HG02884 (cell line): Measurements from ENCODE around the gene CTNNA3.

ENCODE experiments used
- ATAC-seq: cut with Tn5 transposase; IDR thresholded peaks from one replicate; pipeline ENCODE4 v1.9.1; 2021; ENCODE audit warnings: mild to moderate bottlenecking, moderate library complexity; ENCODE audit not compliant: unreplicated experiment

Gene CTNNA3

DNA sequence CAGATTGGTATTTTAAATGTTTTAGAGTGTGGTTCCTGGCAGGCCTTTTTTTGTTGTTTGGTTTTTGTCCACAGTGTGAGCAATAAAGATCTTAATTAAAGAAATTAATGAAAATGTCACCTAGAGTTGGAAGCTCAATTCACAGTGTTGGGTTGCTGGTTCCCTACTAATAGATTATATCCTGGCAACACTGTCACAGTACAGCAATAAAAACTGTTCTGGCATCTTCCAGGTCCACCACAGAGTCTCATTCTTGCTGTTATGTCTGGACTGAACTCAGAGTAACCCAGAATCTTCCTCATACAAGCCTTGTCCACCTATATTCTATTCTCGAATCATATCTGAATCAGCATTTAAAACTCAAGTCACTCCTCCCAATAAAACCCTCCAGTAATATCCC, 982.6 kb downstream of the CTNNA3 start:
- no peak for ATAC-seq

DNA sequence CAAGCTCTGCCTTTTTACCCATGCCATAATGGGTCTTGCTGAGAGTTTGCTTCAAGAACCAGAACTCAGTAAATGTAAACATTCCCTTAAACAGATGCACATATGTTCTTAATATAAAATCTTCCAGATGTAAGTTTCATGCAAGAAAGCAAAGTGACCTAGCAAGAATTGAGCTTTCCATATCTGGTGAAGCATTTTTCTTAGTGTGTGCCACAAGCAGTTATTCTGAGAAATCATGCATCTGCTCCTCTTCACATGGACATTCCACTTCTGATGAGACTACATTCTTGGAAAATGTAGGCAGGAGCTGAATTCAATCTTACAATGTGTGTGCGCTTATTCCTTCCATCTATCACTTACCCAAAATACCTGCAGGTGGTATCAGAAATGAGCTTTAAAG, 997.9 kb downstream of the CTNNA3 start:
- ATAC-seq: no peak

DNA sequence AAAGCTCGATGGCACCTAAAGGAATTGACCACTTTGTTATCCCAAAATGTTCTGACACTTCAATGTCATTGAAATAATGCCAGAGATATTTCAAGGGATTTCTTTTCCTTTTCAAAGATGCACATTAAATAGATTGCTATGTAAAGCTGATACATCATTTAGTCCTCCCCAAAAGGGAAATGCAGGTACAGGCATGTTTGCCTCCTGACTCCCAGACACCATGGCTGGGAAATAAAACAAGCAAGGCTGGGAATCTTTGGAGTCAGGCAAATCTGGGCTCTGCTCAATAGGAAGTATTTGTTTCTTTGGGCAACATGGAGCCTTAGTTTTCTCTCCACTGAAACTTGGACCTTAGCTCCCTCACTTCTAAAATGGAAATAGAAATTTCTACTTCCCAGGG, 1000.9 kb downstream of the CTNNA3 start:
- no peak for ATAC-seq

DNA sequence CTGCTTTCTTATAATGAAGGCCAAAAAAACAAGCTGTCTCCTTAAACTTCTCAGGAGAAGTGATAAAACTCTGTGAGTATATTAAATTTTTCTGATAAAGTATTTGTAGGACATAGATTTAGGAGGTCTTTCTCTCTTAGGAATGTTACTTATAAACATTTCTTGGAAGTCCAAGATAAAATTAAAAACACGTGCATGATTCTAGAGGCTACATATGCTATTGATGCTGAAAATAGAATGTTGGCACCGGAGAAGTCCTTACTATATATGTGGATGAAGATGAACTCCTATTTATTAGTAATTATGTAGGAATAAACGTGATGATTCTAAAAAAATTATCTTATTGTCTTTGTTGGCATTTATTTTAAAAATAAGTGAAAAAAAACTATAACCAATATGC, 1011.4 kb downstream of the CTNNA3 start:
- no peak for ATAC-seq

DNA sequence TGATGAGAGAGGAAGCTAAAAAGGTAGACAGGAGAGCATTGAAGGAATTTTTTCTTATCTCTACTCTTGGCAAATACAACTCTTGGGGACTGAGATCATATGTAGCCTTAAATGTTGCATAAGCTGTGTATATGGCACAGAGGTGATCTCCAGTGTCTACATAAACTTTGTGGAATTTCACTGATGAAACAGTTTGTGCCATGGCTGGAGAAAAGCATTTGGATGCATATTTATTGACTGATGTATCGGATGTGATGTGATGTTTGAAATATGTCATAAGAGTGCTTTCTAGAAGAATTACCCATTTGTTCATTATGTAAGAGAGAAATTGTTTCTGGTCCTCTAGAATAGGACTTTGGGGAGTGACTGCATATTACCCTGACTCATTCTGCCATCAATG, 1015.1 kb downstream of the CTNNA3 start:
- ATAC-seq: no peak

DNA sequence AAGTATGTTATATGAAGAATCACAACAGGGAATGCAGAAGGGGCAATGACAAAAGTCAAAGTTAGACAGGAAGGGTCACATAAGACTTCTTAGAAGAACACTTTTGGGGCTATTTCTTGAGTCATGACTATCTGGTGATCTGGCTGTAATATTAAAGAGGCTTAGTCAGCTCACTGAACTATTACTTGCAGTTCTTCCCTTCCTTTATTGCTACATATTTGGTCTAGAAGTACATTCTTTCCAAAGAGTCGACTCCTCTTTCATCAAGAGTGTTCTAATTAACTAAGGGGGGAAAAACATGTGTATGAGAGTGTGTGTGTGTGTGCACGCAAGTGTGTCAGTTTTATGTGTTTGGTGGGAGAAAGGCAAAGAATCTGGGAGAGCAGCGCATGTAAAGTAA, 1017.5 kb downstream of the CTNNA3 start:
- no peak for ATAC-seq

DNA sequence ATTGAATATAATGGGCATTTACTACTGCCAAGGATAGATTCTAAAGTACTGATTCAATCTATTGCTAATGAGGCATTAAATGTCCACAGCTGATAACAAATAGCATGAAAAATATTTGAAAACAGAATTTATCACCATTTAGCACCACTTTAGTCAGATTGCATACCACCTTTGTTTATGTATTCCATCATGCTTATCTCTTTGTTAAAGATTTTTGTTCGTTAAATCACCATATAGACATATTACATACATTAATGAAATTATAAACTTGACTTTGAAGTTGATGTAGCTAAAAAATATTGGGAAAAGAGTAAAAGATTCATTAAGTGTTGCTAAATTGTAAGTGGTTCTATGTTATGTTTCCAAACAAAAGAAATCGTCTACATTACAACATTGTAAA, 1022.9 kb downstream of the CTNNA3 start:
- no peak for ATAC-seq

DNA sequence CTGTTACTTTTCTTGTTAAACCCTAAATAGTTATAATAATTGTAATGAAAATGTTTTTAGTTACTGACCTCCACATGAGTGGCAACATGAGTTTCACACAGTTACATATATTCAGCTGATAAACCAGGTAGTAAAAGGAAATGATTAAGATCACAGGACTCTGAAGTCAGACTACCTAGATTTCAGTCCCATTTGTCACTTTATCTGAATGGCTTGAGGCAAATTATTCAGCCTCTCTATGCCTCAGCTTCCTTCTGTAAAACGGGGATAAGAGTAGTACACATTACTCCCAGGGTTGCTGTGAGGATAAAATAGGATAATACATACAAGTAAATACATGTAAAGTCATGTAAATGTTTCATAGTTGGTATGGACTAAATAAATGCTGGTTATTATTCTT, 1024.4 kb downstream of the CTNNA3 start:
- ATAC-seq: no peak

DNA sequence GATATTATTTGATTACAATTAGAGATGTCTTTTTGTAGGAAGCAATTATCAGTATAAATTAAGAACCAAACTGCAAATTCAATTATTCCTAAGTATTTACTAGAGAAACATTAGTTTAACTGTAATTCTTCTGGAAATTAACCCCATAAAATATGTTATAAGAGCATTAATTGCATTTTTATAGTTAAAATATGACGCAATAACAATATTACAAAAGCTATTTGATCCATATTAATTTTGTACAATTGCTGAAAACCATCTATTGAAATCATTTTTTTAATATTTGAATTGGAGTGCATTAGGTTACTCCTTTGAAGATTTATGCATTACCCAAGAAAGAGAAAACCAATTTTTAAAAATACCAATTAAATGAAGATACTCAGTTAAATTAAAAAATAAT, 1024.9 kb downstream of the CTNNA3 start:
- ATAC-seq: no peak

DNA sequence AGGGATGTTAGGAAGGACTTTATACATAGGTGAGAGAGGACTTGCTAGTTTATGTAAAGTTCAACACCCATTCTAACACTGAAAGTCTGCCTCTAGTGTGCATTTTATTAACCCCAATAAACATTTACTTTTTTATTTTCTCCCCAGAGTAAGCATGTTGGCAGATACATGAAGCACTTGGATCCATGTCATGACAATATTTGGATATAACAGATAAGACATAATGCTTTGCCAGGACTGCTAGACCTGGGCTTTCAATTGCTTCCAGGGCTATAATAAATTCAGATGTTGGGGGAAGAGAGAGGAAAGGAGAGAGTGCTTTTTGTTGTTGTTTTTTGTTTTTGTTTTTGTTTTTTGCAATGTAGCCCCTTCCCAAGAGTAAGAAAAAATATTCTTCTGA, 1039.5 kb downstream of the CTNNA3 start:
- ATAC-seq: no peak

DNA sequence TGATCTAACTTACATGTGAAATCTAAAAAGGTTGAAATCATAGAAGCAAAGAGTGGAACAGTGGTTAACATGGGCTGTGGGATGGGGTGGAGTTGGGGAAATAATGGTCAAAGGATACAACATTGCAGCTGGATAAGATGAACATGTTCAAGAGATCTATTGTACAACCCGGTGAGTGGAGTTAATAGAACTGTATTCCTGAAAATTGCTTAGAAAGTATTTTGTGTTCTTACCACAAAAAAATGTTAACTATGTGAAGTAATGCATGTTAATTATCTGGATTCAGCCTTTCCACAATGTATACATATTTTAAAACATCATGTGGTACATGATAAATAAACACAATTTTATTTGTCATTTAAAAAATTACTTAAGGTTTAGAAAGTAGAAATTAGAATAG, 1041.1 kb downstream of the CTNNA3 start:
- no peak for ATAC-seq

DNA sequence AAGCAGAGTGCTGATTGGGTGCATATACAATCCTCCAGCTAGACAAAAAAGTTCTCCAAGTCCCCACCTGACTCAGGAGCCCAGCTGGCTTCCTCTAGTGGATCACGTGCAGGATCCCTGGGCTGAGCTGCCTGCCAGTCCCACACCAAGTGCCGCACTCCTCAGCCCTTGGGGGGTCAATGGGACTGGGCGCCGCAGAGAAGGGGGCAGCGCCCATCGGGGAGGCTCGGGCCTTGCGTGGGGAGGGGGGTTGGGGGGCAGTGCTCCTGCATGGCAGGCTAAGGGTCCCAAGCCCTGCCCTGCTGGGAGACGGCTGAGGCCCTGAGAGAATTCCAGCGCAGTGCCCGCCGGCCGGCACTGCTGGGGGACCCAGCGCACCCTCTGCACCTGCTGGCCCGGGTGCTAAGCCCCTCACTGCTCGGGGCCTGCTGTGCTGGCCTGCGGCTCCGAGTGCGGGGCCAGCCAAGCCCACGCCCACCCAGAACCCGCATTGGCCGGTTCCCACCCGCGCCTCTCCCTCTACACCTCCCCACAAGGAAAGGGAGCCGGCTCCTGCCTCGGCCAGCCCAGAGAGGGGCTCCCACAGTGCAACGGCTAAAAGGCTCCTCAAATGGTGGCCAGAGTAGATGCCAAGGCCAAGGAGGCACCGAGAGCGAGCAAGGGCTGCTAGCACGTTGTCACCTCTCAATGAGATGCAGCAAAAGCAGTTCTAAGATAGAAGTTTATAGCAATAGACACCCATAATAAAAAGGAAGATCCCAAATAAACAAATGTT, 1044.5 kb downstream of the CTNNA3 start:
- no peak for ATAC-seq

DNA sequence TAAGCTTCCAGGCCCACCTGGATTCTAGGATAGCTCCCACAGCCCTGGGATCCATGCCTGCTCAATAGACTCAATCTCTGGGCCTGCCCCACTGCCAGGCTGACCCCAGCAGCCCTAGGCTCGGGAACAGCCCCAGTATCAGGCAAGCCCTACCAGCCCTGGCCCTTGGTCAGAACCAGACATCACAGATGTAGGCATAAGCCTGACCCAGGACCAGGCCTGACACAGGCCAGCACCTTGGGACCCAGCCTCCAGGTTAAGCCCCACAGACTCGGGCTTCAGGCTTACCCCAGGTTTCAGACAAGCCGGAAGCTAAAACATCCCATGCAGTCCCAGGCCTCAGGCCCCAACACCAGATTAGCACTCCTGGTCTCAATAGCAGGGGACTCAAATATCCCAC, 1046.4 kb downstream of the CTNNA3 start:
- ATAC-seq: no peak

DNA sequence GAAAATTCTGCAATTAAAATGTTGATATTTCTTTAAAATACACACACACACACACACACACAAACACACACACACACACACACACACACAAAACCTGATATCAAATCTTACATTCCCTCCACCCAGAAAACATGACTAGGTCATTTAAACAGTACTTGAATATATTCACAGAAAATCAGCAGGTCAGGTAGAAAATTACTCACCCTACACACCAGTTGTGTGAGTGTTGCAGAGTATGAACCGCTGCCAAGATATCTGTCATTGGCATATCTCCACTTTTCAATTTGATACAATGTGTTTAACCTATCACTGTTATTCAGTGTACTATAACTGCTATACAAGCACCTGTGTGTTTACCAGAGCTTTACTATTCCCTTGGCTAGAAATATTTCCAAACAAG, 1053.8 kb downstream of the CTNNA3 start:
- no peak for ATAC-seq

DNA sequence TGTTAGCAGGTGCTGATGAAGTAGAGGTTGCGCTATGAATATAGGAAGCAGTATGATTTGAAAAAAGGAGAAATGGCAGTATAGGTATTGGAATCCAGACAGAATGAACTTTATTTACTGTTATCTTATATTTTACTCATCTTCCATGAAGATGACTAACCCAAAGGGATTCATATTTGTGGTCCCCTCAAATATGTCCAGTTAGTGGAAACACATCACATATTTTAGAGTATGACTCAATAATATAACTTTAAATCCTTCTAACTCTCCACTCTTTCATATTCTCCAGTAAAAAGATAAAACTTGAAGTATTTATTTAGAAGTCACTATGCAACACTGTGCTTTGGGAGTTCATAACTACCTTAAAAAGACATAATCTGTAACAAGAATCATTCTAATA, 1056.6 kb downstream of the CTNNA3 start:
- ATAC-seq: no peak

DNA sequence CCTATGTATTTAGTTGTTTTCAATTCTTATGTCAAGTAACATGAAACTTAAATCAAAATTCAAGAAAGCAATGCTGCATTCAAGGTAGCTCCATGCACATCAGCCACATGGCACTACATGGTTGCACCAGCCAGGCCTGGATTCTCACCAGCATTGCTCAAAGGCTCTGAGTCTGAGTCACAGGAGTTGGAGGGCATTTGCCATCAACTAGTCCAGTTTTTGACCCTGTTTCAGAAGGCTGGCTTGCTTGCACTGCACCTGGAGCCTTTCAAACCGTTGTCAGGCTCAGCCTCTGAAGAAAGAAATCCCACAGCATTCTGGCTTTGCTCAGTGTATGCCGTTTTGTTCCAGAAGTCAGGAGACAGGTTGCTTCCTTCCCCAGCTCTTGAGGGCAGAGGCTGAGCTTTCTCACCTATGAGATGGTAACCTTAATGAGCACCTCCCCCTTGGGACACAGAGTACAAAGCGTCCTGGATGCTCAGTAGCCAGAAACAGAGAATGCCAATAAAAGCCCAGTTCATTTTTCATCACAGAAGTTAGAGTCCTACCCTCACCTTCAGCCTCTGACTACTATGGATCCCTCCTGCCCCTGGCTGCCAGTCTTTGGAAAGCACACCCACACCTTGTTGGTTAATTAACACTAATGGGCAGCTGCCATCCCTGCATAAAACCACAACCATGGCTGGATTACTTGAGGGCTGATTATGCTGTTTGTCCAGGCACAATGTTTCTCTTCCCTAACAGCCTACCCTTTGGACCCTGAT, 1058.5 kb downstream of the CTNNA3 start:
- ATAC-seq: no peak

DNA sequence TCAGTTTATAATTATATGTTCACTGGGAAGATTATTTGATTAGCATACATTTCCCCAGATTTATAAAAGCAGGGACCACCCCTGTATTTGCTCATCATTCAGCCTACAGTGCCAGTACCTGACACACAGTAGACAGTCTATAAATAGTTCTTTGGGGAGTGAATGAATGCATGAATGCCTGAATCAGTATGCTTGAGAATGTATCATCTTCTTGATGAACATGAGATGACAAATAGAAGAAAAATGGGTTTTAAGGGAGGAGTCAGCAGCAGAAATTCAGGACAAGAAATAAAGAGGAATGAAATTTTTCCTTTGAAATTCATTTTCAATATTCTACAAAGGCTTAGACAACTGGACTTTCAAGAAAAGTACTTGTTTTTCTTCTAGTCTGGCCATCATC, 1066.0 kb downstream of the CTNNA3 start:
- ATAC-seq: no peak

DNA sequence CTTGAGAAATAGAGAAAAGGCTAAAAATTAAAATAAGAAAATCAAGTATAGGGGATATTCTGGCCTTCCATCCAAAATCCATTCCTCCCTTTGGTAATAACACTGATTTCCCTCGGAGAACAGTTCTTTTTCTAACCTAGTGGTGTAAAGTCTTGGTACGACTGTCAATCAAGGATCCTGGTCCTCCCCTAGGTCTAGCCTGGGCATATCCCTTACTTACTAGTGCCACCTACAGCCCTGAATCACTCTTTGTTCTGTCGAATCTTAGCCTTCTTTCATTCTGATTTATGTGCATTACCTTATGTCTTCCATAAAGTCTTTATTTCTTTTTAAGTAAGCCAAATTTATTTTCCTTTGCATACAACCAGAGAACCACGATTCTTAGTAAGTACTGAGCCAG, 1068.8 kb downstream of the CTNNA3 start:
- ATAC-seq: no peak

DNA sequence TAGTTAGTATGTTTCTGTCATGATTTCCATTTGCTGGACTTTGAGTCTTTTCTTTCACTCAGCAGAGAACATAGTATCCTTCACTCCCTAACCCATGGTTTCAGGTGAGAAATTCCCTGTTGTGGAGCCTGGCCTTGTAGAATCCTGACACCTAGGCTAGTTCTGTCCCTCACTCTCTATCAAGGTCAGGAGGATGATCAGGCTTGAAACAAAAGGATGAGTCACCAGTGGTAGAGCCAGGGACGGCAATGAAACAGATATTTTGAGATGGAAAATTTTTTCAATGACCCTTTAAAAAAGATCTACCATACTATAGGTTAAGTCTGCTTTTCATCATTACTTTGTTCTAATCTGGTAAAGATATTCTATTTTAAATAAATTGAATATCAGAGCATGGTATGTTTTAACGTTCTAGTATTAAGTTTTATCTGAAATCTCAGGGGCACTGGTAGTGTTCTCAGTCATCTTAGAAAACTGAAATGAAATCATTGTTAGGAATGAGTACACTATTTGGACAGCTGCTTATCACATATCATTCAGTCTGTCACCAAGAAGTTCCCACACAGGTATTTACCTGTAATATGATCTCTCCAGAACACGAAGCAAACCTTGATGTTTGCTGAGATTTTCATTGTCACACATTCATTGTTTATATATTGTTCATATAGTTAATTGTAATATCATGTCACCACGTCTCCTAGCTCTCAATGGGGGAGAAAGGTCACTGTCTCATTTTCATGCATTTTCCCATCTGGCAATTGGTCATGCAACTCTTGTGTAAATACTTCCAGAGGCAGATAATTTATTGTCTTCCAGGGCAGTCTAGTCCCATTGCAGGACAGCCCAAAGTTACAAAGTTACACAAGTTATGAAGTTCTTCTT, 1070.0 kb downstream of the CTNNA3 start:
- no peak for ATAC-seq

DNA sequence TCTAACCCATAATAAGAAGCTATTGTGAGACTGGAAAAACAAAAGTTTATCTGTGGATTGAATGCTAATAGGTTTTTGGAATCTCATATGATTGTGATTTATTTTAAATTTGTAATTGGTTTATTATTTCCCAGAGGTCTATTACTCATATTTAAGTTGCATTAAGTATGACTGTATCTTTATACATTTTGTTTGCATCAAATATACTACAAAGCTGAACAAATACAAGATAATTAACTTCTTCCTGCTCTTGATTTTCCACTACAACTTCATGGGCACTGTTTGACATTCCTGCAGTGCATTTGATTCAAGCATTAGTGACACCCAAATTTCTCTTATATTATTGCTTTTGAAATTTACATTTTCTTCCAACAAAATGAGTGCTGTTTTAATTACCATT, 1073.9 kb downstream of the CTNNA3 start:
- no peak for ATAC-seq

DNA sequence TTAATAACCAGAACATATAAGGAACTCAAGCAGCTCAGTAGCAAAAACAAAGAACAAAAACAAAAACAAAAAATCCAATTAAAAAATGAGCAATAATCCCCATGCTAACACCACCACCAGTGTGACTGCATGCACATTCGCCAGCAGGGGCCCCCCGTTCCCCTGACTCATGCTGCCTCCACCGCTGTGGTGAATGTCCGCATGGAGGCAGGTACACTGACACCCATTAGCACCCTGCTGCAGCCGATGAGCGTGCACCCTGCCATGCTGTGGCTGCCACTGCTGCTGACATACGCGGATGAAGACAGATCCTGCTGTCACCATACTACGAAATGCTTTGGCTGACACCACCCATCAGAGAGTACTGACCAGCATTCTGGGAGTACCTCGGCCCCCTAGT, 1091.8 kb downstream of the CTNNA3 start:
- ATAC-seq: no peak

DNA sequence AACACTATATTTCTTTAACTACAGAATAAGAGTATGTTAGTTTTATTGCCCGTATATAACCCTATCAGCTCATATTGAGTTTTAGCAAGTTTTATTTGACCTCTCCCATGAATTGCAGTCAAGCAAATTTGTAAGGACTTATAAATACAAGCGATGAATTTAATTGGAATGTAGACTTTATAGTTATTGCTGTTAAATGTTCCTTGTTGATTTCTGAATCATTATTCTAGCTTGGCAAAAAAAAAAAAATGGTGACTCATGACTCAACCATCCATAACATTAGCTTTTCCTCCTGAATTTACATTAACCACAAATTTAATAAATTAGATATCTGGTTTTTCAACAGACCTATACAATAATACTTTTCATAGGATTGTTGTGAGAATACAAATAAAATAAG, 1104.1 kb downstream of the CTNNA3 start:
- no peak for ATAC-seq
